HG02943 (cell line): ENCODE data around the gene BTG4.

ENCODE experiments used
- ATAC-seq: cut with Tn5 transposase; IDR thresholded peaks from one replicate; pipeline ENCODE4 v1.9.1; 2021; ENCODE audit warnings: mild to moderate bottlenecking, low read depth, moderate library complexity; ENCODE audit not compliant: unreplicated experiment

The BTG4 gene

DNA sequence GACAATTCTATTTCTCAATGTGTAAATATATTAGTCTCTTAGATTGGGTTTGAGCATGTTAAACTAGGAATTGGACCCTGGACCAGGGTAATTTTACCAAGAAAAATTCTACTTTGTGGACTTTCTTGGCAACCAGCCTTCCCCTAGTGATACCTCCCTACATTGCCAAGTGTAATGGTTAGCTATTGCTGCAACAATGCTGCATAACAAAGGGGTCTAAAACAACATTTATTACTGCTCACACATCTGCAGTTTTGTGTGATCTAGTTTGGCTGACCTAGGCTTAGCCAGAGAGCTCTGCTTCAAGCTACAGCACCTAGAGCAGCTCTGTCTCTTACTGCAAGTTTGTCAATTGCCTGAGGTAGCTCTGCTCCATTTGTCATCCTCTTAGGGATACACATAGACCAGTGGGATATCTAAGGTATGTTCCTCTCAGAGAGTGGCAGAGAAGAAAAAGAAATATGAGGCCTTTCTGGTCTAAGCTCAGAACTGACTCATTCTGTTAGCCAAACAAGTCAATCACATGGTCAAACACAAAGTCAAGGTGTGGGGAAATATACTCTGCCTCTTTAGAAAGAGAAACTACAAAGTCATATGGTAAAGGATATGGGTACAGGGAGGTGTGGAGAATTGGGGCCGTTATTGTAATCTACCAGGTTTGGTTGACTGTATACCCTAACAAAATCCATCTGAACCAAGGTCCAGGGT is 26.4 kb upstream of the BTG4 start:
- no peak for ATAC-seq

DNA sequence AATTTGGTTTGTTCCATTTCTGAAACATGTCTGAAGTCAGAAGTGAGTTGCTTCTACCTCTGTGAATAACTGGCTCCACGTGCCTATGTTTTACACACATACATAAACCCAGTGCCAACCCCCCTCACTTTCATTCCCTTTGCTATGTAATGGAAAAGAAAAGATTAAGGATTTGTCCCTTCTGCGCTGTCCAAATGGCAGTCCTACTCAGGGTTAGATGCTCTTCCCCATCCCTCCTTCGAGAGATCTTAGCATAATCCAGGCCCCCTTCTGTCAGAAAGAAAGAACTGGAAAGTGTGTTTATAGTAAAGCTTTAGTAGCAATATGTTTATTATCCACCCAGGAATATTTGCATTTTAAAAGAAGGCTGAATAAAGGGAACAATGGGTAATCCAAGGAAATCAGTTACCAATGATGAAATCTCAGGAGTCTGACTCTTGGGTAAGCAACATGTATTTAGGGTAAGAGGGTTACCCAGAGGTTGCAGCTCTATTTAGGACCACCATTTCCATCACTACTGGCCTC is 25.2 kb upstream of the BTG4 start:
- no peak for ATAC-seq

DNA sequence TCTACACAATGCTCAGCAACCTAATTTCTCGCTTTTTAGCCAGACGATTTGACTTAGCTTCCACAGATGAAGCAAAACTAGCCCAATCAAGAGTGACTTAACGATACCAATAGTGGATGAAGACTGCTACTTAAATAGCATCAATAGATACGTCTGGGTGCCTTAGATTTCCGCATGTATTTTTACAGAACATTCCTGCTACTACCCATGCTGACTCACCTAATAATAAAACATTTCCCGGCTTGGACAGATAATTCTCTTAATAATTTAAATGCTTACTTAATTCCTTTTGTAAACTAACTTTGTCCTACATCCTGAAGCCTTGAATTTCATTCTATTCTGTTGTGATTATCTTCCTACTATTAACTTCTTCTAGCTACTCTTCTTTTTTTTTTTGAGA is 23.1 kb upstream of the BTG4 start:
- ATAC-seq = no peak

DNA sequence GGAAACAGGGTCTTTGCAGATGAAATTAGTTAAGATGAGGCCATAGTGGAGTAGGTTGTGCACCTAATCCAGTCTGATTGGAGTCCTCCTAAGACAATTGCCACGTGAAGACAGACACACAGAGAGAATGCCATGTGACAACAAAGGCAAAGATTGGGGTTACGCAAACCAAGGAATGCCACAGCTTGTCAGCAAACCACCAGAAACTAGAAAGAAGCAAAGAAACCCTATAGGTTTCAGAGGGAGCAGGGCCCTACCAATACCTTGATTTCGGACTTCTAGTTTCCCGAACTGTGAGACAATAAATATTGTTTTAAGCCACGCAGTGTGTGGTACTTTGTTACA is 20.2 kb upstream of the BTG4 start:
- ATAC-seq = no peak

DNA sequence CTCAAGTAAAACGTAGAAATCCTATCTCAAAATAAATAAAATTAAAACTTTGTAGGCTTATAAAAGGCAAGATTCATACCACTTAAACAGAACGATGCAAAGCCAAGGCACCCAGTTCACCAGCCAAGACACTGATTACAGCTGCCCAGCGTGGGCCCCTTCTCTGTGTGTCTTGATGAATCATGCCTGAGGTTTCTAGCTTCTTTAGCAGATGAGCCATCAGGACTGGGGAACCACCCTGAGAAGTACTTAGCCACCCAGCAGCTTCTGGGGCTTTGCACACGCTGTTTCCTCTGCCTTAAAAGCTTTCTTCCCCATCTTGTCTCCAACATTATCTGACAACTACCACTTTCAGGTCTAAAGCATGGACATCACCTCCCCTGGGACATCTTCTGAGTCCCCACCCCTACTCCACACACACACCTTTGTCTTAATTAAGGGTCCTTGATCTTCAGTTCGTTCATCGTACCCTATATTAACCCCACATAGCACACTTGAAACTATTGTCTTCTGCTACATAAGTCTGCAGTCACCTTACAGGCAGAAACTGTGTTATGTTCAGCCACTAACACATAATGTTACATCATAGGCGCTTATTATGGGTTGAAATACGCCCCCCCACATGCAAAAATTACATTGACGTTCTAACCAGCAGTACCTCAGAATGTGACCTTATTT is 19.6 kb upstream of the BTG4 start:
- no peak for ATAC-seq

DNA sequence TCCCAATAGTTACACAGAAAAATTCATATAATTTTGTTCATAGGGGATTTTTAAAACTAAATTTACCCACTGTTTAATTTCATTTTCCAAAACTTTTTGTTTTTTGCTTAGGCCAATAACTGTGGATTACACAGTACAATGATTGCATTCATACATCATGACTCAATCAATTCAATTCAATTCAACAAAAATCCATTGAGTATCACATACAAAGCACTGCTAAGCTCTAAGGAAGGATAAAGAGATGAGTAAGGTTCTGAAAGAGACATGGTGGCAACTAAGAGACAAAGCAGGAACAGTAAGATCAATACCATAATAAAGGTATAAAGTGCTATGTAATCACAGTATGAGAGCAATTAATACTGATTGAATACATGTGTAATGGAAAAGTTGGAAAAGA is 18.9 kb upstream of the BTG4 start:
- ATAC-seq = no peak

DNA sequence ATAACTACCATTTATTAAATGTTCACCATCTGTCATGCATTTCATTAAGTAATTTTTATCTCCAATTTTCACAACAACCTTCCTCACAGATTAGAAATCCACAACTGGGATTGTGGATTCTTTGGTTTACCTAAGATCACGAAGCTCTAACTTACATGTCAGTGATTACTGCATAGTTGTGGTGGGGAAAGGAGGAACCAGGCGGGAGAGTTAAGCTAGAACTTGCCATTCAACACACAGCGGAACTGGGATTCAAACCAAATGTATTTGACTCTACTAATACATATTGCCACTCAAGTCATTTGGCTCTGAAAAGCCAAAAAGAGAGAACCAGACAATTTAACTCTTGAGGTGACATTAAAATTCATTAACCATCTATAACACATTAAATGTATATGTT is 17.9 kb upstream of the BTG4 start:
- no peak for ATAC-seq

DNA sequence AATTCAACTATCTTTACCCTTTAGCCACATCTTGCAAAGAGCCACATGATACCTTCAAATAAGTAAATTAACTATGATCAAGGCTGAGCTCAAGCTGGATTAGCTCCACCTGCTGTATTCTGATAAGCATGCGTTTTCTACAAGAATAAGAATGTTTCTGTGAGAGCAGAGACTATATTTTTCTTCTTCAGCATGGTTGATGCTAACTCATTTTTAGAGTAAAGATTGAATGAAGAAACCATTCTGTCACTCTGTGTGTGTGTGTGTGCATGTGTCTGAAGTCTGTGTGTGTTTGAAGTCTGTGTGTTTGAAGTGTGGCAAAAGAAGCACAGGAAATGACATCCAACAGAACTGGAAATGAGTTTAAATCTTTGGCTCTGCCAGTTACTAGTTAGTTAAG is 16.4 kb upstream of the BTG4 start:
- ATAC-seq = no peak

DNA sequence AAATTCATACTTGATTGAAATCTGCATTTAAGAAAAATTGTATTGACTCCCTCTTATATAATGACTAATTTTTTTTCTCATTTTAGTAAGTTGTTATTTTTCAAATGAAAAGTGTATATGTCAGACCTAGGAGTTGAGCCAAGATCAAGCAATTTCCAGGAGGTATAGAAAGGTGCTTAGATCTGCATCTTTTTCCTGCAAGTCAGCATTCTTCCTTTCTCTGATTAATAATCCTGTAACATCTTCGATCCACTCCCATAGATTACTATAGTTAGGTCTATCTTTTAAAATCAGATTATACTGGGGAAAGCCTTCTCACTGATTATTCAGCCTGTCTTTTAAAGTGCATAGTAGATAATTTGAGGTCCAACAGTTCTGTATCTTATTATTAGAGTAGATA is 15.1 kb upstream of the BTG4 start:
- ATAC-seq = no peak

DNA sequence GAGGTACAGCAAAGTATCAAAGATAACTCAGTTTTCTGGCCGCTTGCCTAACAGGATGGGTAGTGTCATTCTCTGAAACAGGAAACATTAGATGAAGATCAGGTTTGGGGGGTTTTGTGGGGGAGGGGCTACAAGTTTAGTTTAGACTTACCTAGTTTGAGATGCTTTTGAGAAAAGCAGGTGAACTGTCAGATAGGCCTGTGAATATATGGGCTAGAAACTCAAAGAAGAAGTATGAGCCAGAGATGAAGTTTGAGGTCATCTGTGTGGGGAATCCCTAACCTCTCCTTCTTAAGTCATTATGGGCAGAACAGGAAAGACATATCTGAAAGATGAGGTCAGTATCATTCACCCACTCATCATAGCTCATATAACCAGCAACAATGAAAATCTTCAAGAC is 14.3 kb upstream of the BTG4 start:
- no peak for ATAC-seq

DNA sequence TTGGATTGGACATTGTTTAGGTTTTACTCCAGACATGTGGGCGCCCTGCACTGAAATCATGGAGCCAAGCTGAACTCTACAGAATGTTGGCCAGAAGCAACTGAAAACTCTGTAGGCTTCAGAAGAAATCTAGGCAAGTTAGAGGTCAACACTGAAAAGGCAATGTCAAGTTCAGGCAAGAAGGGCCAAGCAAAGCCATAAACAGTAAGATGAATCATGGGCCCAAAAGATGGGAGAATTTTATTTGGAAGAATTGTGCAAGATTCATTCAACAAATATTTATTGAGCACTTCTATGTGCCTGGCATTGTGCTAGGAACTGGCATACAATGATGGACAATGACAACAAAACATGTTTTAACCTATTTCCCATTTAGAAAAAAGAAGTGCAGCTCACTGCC is 13.3 kb upstream of the BTG4 start:
- no peak for ATAC-seq

DNA sequence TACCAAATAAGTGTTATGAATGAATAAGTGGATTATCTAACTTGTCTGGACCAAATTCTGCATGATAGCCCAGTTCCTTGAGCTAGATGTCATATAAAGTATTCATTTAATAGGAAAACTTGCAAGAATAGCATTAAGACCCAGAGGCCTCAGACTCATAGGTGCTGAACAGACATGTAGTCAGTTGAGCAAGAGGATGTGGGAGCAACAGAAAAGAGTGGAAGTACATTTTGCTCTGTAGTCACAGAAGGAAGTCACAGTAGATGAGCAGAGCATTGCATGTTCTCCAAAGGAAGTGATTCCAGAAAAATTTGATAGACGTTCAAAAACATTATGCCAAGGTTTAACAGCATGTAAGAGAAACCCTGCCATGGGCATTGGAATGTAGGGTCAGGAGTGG is 11.9 kb upstream of the BTG4 start:
- ATAC-seq = no peak

DNA sequence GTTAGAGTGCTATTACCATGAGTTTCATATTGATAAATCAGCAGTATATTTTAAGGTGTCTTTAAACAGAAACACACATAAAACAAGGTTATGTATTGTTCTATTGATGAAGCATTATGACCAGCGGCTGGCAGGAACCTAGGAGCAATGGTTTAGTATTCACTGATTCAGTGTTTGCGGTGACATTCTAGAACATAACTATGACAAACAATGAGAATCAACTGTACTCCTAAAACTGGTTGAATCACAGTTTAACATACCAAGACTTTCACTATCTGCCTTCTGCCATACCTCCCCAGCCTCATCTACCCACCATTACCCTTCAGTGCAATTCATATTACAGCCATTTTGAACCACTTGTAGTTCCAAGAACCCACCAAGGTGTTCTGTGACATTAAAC is 11.2 kb upstream of the BTG4 start:
- ATAC-seq = no peak

DNA sequence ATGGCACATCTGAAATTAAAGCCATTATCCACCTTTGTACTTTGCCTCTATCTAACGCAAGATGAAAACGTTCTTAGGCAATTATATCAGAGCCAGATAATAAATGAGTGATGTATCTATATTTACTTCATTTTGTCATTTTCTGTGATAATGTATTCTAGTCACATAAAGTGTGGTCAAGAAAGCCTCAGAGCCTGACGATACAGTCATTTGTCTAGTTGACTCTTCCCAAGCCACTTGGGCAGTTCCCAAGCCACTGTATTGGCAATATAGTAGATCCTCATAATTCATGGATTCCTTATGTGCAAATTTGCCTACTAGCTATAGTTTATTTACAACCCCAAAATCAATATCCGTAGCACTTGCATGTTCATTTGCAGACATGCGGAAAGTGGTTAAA is 10.2 kb upstream of the BTG4 start:
- ATAC-seq = no peak

DNA sequence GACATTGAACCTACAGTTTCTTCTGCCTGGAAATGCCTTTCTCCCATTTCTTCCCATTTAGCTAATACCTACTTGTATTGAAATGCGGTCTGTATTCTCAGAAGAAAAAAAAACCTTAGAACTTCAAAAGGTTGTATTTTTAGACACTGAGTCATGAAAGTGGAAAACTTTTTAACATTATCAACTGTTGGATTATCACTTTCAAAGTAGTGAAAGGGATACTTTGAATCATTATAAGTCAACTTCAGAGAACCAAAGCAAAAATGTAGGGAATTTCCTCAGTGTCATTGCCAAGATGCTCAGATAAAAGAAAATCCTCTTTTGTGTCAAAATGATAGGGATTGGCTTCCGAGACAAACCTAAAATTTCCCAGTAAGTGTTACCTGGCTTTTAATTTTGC is 8.9 kb upstream of the BTG4 start:
- no peak for ATAC-seq

DNA sequence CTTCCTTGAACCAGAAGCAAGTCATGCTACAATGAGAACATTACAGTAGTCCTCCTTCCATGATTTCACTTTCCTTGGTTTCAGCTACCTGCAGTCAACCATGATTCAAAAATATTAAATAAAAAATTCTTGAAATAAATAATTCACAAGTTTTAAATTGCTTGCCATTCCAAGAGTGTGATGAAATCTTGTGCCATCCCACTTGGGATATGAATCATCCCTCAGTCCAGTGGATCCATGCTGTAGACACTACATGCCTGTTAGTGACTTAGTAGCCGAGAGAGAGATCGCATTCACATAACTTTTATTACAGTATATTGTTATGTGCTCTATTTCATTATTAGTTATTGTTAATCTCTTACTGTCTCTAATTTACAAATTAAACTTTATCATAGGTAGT is 8.4 kb upstream of the BTG4 start:
- ATAC-seq = no peak

DNA sequence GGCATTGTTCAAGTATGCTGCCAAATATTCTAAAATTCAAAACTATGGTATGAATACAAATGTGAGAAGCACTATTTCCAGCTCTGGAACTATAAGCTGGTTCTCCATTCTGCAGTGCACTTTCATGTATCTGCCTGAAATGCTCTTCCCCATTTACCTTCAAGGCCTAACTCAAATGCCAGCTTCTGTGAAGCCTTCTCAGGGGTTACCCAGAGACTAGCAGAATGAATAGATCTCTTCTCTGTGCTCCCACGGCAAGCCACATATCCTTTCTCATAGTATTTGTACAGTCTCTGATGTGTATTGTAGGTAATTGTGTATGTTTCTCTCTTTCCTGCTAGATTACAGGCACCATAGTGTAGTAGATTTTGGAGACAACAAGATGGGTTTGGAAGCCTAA is 6.5 kb upstream of the BTG4 start:
- no peak for ATAC-seq

DNA sequence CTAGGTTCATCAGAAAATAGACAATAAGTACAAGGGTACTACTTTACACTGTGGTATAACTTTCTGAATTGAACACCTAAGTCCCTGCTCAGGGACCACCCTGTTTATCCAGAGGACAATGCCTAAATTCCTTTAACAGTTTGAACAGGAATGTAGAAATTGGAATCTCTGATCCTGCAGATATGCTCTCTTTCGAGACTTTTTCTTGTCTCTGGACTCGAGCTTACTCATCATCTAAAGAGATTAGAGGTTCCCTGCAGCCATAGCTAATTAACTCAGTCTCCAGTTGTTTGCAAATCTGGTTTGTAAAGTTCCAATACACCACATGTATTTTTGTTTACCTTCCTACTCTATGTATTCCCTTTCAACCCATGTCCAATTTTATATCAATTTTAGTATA is 3.4 kb upstream of the BTG4 start:
- no peak for ATAC-seq

DNA sequence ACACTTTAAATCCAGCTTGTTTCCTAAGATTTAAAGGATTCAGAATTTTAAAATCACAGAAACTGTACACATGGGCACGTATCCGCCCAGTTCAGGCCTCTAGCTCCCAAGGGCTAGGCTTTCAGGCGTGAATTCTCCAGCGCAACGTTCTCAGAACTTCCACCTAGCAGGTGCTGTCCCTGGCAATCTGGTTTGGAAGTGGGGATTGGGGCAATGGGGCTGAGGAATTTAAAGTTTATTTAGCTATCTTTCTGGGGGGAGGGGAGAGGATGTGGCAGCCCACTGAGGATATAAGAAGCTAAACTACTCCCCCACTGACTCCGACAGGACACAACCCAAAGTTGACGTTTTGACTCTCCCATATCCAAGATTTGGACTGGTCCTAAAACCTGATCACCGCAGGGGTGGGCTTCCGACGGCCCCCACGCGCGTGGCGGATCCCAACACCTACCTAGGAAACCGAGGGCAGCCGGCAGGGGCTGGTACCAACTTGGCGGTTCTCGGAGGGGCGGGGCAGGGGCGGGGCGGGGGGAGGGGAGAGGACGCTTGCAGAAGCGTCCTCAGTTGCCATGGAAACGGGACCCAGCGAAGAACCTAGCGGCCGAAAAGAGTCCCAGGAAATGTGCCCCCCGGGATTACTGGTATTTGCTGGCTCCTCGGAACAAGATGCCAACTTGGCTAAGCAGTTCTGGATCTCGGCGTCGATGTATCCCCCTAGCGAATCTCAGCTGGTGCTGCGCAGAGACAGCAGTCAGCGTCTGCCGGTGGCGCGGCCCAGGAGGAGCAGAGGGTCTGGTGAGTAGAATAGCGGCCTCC is 2.2 kb upstream of the BTG4 start, which contains the start of gene HOATZ:
TSS of gene HOATZ (plus strand) at position 563 of the 816 bp plus-strand sequence. CDS start at position 570, 7 bp downstream.
- ATAC-seq = no peak

DNA sequence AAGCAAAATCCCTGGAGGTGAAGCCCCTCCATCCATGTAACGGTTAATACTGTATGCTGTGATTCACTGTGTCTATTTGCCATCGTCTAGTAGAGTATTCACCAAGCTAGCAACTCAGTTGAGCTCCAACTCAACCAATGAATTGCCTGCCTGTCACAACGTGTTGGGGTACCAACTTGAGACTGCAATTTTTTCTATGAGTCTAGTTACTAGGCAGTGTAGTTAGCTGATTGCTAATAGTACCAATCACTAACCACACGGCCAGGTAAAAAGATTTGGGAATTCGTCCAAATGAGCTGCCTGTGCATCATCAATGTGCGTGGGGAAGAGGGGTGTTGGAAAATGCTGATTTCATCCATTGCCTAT is 1.0 kb upstream of the BTG4 start:
- no peak for ATAC-seq

DNA sequence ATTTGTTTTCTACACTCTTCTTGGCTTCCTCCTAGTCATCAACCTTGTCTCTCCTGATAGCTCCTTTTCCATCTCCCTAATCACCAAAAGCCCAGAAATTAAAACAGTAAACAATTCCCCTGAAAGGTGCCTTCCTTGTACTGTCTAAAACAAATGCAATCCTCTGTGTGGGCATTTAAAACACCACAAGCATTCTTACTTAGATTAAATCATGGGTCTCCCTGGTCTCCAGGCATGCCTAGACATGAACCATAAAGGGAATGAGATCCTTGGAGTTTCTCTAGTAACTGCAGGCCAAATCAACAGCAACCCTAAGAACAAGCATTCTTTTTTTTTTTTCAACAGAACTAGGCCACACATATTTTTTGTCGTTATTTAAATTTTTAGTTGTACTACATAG is 1.9 kb downstream of the BTG4 start:
- ATAC-seq = no peak

DNA sequence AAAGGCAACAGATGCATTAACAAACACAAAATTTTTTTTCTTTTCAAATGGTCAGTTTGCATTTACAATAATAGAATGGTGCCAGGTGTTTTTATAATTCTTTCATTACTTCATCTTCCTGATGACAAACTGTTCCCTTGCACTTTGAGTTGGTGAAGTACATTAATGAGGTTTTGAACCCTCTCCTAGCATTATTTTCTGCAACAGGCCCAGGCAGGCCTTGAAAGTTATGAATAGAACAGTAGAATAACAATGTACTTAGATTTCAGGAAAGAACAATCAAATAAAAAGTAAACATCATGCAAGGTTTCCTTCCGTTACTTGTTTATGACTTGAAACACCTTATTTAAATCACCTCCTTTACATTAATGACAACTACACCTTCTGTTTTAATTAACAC is 9.6 kb downstream of the BTG4 start:
- ATAC-seq = no peak
